HG02571 (cell line): Measurements from ENCODE around the gene TRMT112.

Source experiments
- ATAC-seq: cut with Tn5 transposase; IDR thresholded peaks from one replicate; pipeline ENCODE4 v1.9.1; 2021; ENCODE audit warnings: mild to moderate bottlenecking, moderate library complexity; ENCODE audit not compliant: unreplicated experiment

The TRMT112 gene

GRCh38 chr11:64294774-64295173, 22.6 kb downstream of the TRMT112 start:
- ATAC-seq: no peak

GRCh38 chr11:64292460-64293254, 24.7 kb downstream of the TRMT112 start:
- no peak for ATAC-seq

GRCh38 chr11:64291752-64292459, 25.5 kb downstream of the TRMT112 start:
- no peak for ATAC-seq

GRCh38 chr11:64291262-64291751, 26.1 kb downstream of the TRMT112 start, which contains the start of gene KCNK4:
Gene KCNK4 (plus strand): TSS chr11:64291302. CDS start chr11:64293019, 1,717 bp downstream.
- no peak for ATAC-seq

- ATAC-seq: no peak
These were observed 26.8 kb downstream of the TRMT112 start for GRCh38 chr11:64290352-64291261.

- no peak for ATAC-seq
These were observed 28.3 kb downstream of the TRMT112 start for GRCh38 chr11:64289002-64289564.

- no peak for ATAC-seq
These were observed 29.0 kb downstream of the TRMT112 start for GRCh38 chr11:64288353-64288750.

- no peak for ATAC-seq
These were observed 29.5 kb downstream of the TRMT112 start for GRCh38 chr11:64287676-64288352.

GRCh38 chr11:64286801-64287159, 30.6 kb downstream of the TRMT112 start:
- no peak for ATAC-seq

- ATAC-seq: no peak
These were observed 31.2 kb downstream of the TRMT112 start for GRCh38 chr11:64285885-64286800.

GRCh38 chr11:64284962-64285884, 32.1 kb downstream of the TRMT112 start, which contains the start of gene GPR137:
Gene GPR137 (plus strand): TSS chr11:64285848. CDS start chr11:64286525, 677 bp downstream.
- peak; percentile 54 for ATAC-seq

- ATAC-seq: peak; percentile 59
These were observed 33.1 kb downstream of the TRMT112 start, which contains the start of gene BAD for GRCh38 chr11:64284048-64284961. Gene BAD (minus strand): TSS chr11:64284665. CDS start chr11:64284368, 297 bp downstream.

- no peak for ATAC-seq
These were observed 34.3 kb downstream of the TRMT112 start for GRCh38 chr11:64283092-64283491.

- ATAC-seq: no peak
These were observed 35.2 kb downstream of the TRMT112 start for GRCh38 chr11:64281957-64282770.

- ATAC-seq: no peak
These were observed 38.7 kb downstream of the TRMT112 start for GRCh38 chr11:64278576-64279190.
